SK-N-SH (cell line): ENCODE data around the gene ALDH1L1. TPM values are rescaled to one million over a fixed set of nuclear protein-coding genes. Genes with fewer than 3 reads are reported as not detected.

Experiments
- CTCF ChIA-PET: fragments of 300-600, 350-600 bp; formaldehyde crosslinking; extraction: SDS; loops from one replicate; lab custom pipeline; 2021; lab: Yijun Ruan, JAX
- POLR2A ChIA-PET: fragments of 350-600 bp; sonication (Branson Sonifier 250); formaldehyde crosslinking; extraction: SDS; loops from one replicate; lab custom pipeline; 2020; ENCODE audit warnings: antibody characterized with exemption, inconsistent platforms; lab: Yijun Ruan, JAX
- DNase-seq: peaks from one replicate; pipeline ENCODE4 v3.0.0; 2012
- H2AFZ ChIP-seq: fragments of 200-600 bp; sonication (generic); 2 replicates; pipeline ENCODE4 v1.8.1; 2016; ENCODE audit warnings: antibody characterized with exemption, mild to moderate bottlenecking, low read depth
- H3F3A ChIP-seq: fragments of 200-600 bp; sonication (generic); replicated peaks from 2 replicates; pipeline ENCODE3; 2016; ENCODE audit warnings: antibody characterized with exemption, mild to moderate bottlenecking; ENCODE audit not compliant: insufficient read depth
- H3K27ac ChIP-seq, 2 experiments: fragments of 200-500 bp in 1 of 2; fragments of 200-600 bp in 1 of 2; sonication (Bioruptor generic) in 1 of 2; sonication (generic), shearing (Covaris generic) in 1 of 2; 2 replicates each; pipeline versions ENCODE4 v1.5.1 to v1.6.1; 2014 to 2016; ENCODE audit warnings: low read depth in 2 of 2, inconsistent platforms in 1 of 2, low read length in 1 of 2, mild to moderate bottlenecking in 1 of 2, mixed read lengths in 1 of 2
- H3K27me3 ChIP-seq: fragments of 200-600 bp; sonication (generic), shearing (Covaris generic); 2 replicates; pipeline ENCODE4 v1.6.1; 2016; ENCODE audit warnings: mixed run types; ENCODE audit not compliant: insufficient read depth
- H3K36me3 ChIP-seq, 2 experiments: fragments of 200-500 bp in 1 of 2; fragments of 200-600 bp in 1 of 2; sonication (Bioruptor generic) in 1 of 2; sonication (generic) in 1 of 2; replicated peaks in 1 of 2; 2 replicates each; pipeline versions ENCODE3 to v1.5.1; 2014 to 2016; ENCODE audit warnings: low read length in 1 of 2, mild to moderate bottlenecking in 1 of 2; ENCODE audit not compliant: insufficient read depth in 2 of 2, control insufficient read depth in 1 of 2
- H3K4me1 ChIP-seq, 2 experiments: fragments of 200-500 bp in 1 of 2; fragments of 200-600 bp in 1 of 2; sonication (Bioruptor generic) in 1 of 2; sonication (generic), shearing (Covaris generic) in 1 of 2; 2 replicates each; pipeline versions ENCODE4 v1.5.1 to v1.6.1; 2014 to 2016; ENCODE audit warnings: low read depth in 1 of 2, low read length in 1 of 2, mixed run types in 1 of 2; ENCODE audit not compliant: insufficient read depth in 2 of 2, control insufficient read depth in 1 of 2
- H3K4me2 ChIP-seq: fragments of 200-600 bp; sonication (generic), shearing (Covaris generic); 2 replicates; pipeline ENCODE4 v1.6.1; 2017; ENCODE audit warnings: mixed run types
- H3K4me3 ChIP-seq, 2 experiments: fragments of 200-500 bp in 1 of 2; fragments of 200-600 bp in 1 of 2; sonication (Bioruptor generic) in 1 of 2; sonication (generic), shearing (Covaris generic) in 1 of 2; 2 replicates each; pipeline versions ENCODE4 v1.5.1 to v1.8.1; 2014 to 2016; ENCODE audit warnings: low read depth in 2 of 2, inconsistent platforms in 1 of 2, low read length in 1 of 2, mild to moderate bottlenecking in 1 of 2, mixed read lengths in 1 of 2, moderate library complexity in 1 of 2
- H3K79me2 ChIP-seq: fragments of 200-600 bp; sonication (generic); 2 replicates; pipeline ENCODE4 v1.8.1; 2017; ENCODE audit warnings: mild to moderate bottlenecking; ENCODE audit not compliant: insufficient read depth
- H3K9ac ChIP-seq: fragments of 200-600 bp; sonication (generic); 2 replicates; pipeline ENCODE4 v1.6.1; 2017; ENCODE audit warnings: mixed run types
- H3K9me2 ChIP-seq: fragments of 200-600 bp; sonication (generic); 2 replicates; pipeline ENCODE4 v1.6.1; 2017; ENCODE audit warnings: mixed run types
- H3K9me3 ChIP-seq: fragments of 200-600 bp; sonication (generic); 2 replicates; pipeline ENCODE4 v1.6.1; 2017; ENCODE audit warnings: mixed run types, mild to moderate bottlenecking, moderate library complexity
- H4K20me1 ChIP-seq: fragments of 200-600 bp; sonication (generic); 2 replicates; pipeline ENCODE4 v1.6.1; 2017; ENCODE audit warnings: mild to moderate bottlenecking, mixed run types; ENCODE audit not compliant: insufficient read depth
- CTCF ChIP-seq: fragments of 200-600 bp; sonication (generic); IDR thresholded peaks from 2 replicates; pipeline ENCODE4 v1.6.1; 2017; ENCODE audit warnings: antibody characterized with exemption, mild to moderate bottlenecking, moderate library complexity
- EZH2phosphoT487 ChIP-seq: fragments of 200-600 bp; sonication (generic); IDR thresholded peaks from 2 replicates; pipeline ENCODE4 v1.6.1; 2017; ENCODE audit warnings: low read depth, mixed run types, mild to moderate bottlenecking, antibody characterized with exemption, moderate library complexity, borderline replicate concordance
- GATA2 ChIP-seq: sonication (generic); formaldehyde crosslinking; IDR thresholded peaks from 2 replicates; pipeline ENCODE4 v1.5.0; 2020; ENCODE audit warnings: mild to moderate bottlenecking, missing genetic modification reagents
- IRF3 ChIP-seq: fragments of 150-350 bp; IDR thresholded peaks from 2 replicates; pipeline ENCODE4 v1.6.1; 2016; ENCODE audit warnings: mild to moderate bottlenecking, low read depth, low read length
- MAX ChIP-seq: IDR thresholded peaks from 2 replicates; pipeline ENCODE4 v1.4.0; 2012; ENCODE audit warnings: low read depth
- MXI1 ChIP-seq: IDR thresholded peaks from 2 replicates; pipeline ENCODE4 v1.6.1; 2012; ENCODE audit warnings: mild to moderate bottlenecking, low read depth, low read length, improper control_type of control experiment
- RAD21 ChIP-seq: IDR thresholded peaks from 2 replicates; pipeline ENCODE4 v1.6.1; 2012; ENCODE audit warnings: mild to moderate bottlenecking, low read length
- RXRA ChIP-seq: IDR thresholded peaks from 2 replicates; pipeline ENCODE4 v1.4.0; 2012; ENCODE audit warnings: low read depth, mild to moderate bottlenecking, borderline replicate concordance
- TCF12 ChIP-seq: IDR thresholded peaks from 2 replicates; pipeline ENCODE4 v1.4.0; 2012
- WGBS: methylation state at CpG from one replicate; pipeline ENCODE4 v1.1.6; 2017; ENCODE audit warnings: low lambda C conversion rate; 5-methylcytosine and 5-hydroxymethylcytosine counted together
- polyA plus RNA-seq, 3 experiments: library from polyadenylated mRNA; depleted of rRNA; stranded (reverse); fragments of >200 nt; gene quantifications; 2 replicates each; pipeline ENCODE4 v1.2.3, GENCODE V29; 2012
- TF ChIP-seq, protein P1 (sequence below): IDR thresholded peaks from 2 replicates; pipeline ENCODE4; 2012

Gene ALDH1L1
- polyA plus RNA-seq, 1 of the 3 experiments (the other 2 are of a cell fraction), result not detected

DNA sequence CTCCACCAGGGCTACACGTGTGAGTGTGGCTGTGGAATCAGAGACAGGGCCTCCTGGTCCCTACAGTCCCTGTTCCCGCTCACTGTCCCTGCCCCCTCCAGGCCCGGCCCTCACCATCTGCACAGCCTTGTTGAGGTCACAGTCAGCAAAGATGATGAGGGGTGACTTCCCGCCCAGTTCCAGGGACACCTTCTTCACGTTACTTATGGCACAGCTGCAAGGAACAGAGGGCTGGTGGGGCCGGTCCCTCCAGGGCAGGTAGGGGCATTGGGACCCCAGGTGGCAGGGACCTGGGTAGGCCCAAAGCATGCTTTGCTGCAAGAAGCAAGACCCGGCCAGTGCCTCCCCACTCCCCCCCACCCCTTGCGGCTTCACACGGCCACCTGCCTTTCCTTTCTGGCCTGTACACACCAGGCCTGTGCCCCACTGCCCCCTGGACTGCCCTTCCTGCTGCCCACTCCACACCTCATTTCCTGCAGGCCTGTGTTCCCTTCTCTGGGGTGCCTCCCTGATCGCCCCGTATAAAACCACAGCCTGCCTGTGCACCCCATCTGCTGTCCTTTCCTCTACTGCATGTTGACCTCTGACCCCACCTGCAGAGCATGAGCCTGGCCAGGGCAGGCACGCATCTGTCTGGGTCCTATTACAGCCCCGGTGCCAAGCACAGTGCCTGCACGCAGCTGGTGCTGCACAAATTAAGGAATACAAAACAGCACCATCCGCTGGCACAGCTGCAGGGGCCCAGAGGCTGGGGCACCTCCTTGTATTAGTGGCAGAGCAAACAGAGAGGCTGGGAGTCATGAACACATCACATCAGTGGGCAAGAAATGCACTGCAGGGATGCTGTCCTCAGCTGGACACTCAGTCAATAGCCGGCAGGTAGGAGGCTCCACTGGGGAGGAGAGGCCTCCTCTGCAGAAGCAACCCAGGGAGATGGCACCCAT, 65.7 kb downstream of the ALDH1L1 start:
- Histone ChIP-seq H3K27ac (no peak overlapping the region), H3K9me2 (no peaks in the 10 kb centered on the region), H3K9me3 (no peaks in the 10 kb centered on the region), H4K20me1 (no peaks in the 10 kb centered on the region), H3K27me3 (no peaks in the 10 kb centered on the region; the same call in 1 of the 2 replicates), H3F3A (no peaks in the 10 kb centered on the region), H3K9ac (no peak overlapping the region), H2AFZ (no peak overlapping the region), H3K4me3 (no peak overlapping the region), H3K36me3 (no peaks in the 10 kb centered on the region), H3K4me1 (no peaks in the 10 kb centered on the region), H3K4me2 (no peak overlapping the region), H3K79me2 (no peaks in the 10 kb centered on the region)
- DNase-seq, result no peak
- ChIA-PET POLR2A (no interaction called here), CTCF (interaction anchor here (0.9 to 4.3 kb wide), 3 partner anchors 10 to 18 kb away, joined by 3 to 25 read pairs (median 4); no protein-coding TSS in a partner anchor)
- TF ChIP-seq EZH2phosphoT487 (no peak), RXRA (no peak), MXI1 (no peak), TCF12 (no peak), GATA2 (CRISPR knock-in tag) (no peak), CTCF (no peak)
- WGBS, result 85% methylated on average over 16 of the region's 16 CpGs

- Histone ChIP-seq H3K4me1 (no peaks in the 10 kb centered on the region), H3K4me3 (no peak overlapping the region)
- WGBS, result 75% methylated on average over 8 of the region's 9 CpGs
- TF ChIP-seq IRF3 (no peak), CTCF (peak; percentile 45), RAD21 (peak; percentile 30), MAX (no peak)
- TF ChIP-seq, protein P1, sequence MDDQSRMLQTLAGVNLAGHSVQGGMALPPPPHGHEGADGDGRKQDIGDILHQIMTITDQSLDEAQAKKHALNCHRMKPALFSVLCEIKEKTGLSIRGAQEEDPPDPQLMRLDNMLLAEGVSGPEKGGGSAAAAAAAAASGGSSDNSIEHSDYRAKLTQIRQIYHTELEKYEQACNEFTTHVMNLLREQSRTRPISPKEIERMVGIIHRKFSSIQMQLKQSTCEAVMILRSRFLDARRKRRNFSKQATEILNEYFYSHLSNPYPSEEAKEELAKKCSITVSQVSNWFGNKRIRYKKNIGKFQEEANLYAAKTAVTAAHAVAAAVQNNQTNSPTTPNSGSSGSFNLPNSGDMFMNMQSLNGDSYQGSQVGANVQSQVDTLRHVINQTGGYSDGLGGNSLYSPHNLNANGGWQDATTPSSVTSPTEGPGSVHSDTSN, result no peak
- TF ChIP-seq, all 33 proteins: peak for 2
- Histone ChIP-seq H3K9me2 (no peaks in the 10 kb centered on the region), H4K20me1 (no peaks in the 10 kb centered on the region), H3K9ac (no peak overlapping the region), H3F3A (no peaks in the 10 kb centered on the region), H3K9me3 (no peaks in the 10 kb centered on the region), H3K27me3 (no peaks in the 10 kb centered on the region; the same call in 1 of the 2 replicates), H3K36me3 (no peaks in the 10 kb centered on the region), H2AFZ (no peak overlapping the region), H3K4me2 (no peak overlapping the region), H3K79me2 (no peaks in the 10 kb centered on the region), H3K27ac (no peak overlapping the region)
- DNase-seq, result peak; percentile 66
- CTCF ChIA-PET, result interaction anchor here (1.1 to 4.3 kb wide), 2 partner anchors 16 to 19 kb away, joined by 3 to 25 read pairs; no protein-coding TSS in a partner anchor
- POLR2A ChIA-PET, result no interaction called here
Measured at GRCh38 chr3:126113733-126114442, 66.5 kb downstream of the ALDH1L1 start.
